Hepatocyte (in vitro differentiated cells): ENCODE measurements around the gene PKN3. TPM values are rescaled to one million over a fixed set of nuclear protein-coding genes. Genes with fewer than 3 reads are reported as not detected.

Source experiments
- DNase-seq: peaks from one replicate; pipeline ENCODE4 v3.0.0-alpha.2; 2016; ENCODE audit warnings: low spot score
- H2AFZ ChIP-seq: fragments of 200-600 bp; sonication (generic); 2 replicates; pipeline ENCODE4 v1.6.0; 2016; ENCODE audit warnings: antibody characterized with exemption, mild to moderate bottlenecking
- H3K27ac ChIP-seq: fragments of 200-600 bp; sonication (generic); 2 replicates; pipeline ENCODE4 v1.5.1; 2016; ENCODE audit warnings: mild to moderate bottlenecking
- H3K27me3 ChIP-seq: fragments of 200-600 bp; sonication (generic); 2 replicates; pipeline ENCODE4 v1.6.1; 2016
- H3K36me3 ChIP-seq: fragments of 200-600 bp; sonication (generic); replicated peaks from 2 replicates; pipeline ENCODE4 v1.5.1; 2016; ENCODE audit warnings: low read depth; ENCODE audit not compliant: insufficient read depth
- H3K4me1 ChIP-seq: fragments of 200-600 bp; sonication (generic); 2 replicates; pipeline ENCODE4 v1.5.1; 2016; ENCODE audit warnings: mild to moderate bottlenecking, moderate library complexity; ENCODE audit not compliant: insufficient read depth
- H3K4me2 ChIP-seq: fragments of 200-600 bp; sonication (generic); 2 replicates; pipeline ENCODE4 v1.6.0; 2016
- H3K4me3 ChIP-seq: fragments of 200-600 bp; sonication (generic); 2 replicates; pipeline ENCODE4 v1.5.1; 2016; ENCODE audit warnings: mild to moderate bottlenecking
- H3K79me2 ChIP-seq: fragments of 200-600 bp; sonication (generic); 2 replicates; pipeline ENCODE4 v1.6.0; 2017; ENCODE audit warnings: mild to moderate bottlenecking
- H3K9me2 ChIP-seq: fragments of 200-600 bp; sonication (generic); replicated peaks from 2 replicates; pipeline ENCODE4 v1.6.0; 2017; ENCODE audit warnings: mild to moderate bottlenecking; ENCODE audit not compliant: insufficient read depth
- H3K9me3 ChIP-seq: fragments of 200-600 bp; sonication (generic); 2 replicates; pipeline ENCODE4 v1.5.1; 2016; ENCODE audit warnings: low read depth, mild to moderate bottlenecking
- H4K20me1 ChIP-seq: fragments of 200-600 bp; sonication (generic); 2 replicates; pipeline ENCODE4 v1.6.0; 2016; ENCODE audit warnings: mild to moderate bottlenecking; ENCODE audit not compliant: insufficient read depth, poor library complexity, severe bottlenecking
- EZH2 ChIP-seq: fragments of 200-600 bp; sonication (generic); IDR thresholded peaks from 2 replicates; pipeline ENCODE4 v1.6.1; 2016; ENCODE audit warnings: antibody characterized with exemption, mild to moderate bottlenecking, borderline replicate concordance
- EZH2phosphoT487 ChIP-seq: fragments of 200-600 bp; sonication (generic); IDR thresholded peaks from one replicate; pipeline ENCODE4 v1.6.1; 2018; ENCODE audit warnings: antibody characterized with exemption, mild to moderate bottlenecking, low read depth, moderate library complexity; ENCODE audit not compliant: unreplicated experiment, severe bottlenecking
- WGBS: methylation state at CpG from one replicate; pipeline ENCODE4 v1.1.6; 2016; ENCODE audit warnings: low lambda C conversion rate; ENCODE audit errors: missing lambda C conversion rate; 5-methylcytosine and 5-hydroxymethylcytosine counted together
- polyA plus RNA-seq: library from polyadenylated mRNA; unstranded; fragments of >200 nt; fragmentation: Nextera tagmentation; extraction: Ambion mirVana; gene quantifications from 2 replicates; pipeline ENCODE4 v1.2.1, GENCODE V29; 2016
- total RNA-seq: library from RNA; depleted of rRNA; stranded (reverse); fragments of >200 nt; gene quantifications from 2 replicates; pipeline ENCODE4 v1.2.3, GENCODE V29; 2014
- TF ChIP-seq, protein P1 (sequence below): fragments of 200-600 bp; sonication (generic); IDR thresholded peaks from 2 replicates; pipeline ENCODE4 v1.5.1; 2016; ENCODE audit warnings: antibody characterized with exemption, mild to moderate bottlenecking; ENCODE audit not compliant: poor library complexity

Gene PKN3
- total and polyA plus RNA-seq, 2 experiments from 2014 or later: 3.7 to 4.5 TPM

DNA sequence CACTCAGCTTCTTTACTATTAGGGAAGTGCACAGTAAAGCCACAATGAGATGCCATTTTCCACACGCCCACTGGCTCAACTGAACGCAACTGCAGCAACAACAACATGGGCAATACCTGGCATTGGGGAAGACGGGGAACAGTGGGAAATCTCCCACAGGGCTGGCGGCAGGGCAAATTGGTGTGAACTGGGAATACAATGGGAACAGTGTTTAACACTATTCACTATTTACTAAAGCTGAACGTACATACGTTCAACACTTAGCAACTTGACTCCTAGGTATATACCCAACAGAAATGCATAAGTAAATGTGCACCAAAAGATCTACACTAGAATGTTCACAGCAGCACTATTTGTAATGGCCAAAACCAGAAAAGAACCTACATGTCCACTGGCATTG, 55.3 kb downstream of the PKN3 start:
- Histone ChIP-seq H3K9me2 (no peaks in the 10 kb centered on the region), H4K20me1 (peaks cover 2% of the 10 kb centered on the region), H3K4me3 (no peak overlapping the region), H3K36me3 (no peaks in the 10 kb centered on the region), H2AFZ (no peak overlapping the region), H3K79me2 (peaks cover 8% of the 10 kb centered on the region), H3K27me3 (no peaks in the 10 kb centered on the region), H3K27ac (no peak overlapping the region), H3K4me1 (no peaks in the 10 kb centered on the region), H3K4me2 (no peak overlapping the region), H3K9me3 (no peaks in the 10 kb centered on the region)
- no peak for TF ChIP-seq EZH2
- TF ChIP-seq, protein P1, sequence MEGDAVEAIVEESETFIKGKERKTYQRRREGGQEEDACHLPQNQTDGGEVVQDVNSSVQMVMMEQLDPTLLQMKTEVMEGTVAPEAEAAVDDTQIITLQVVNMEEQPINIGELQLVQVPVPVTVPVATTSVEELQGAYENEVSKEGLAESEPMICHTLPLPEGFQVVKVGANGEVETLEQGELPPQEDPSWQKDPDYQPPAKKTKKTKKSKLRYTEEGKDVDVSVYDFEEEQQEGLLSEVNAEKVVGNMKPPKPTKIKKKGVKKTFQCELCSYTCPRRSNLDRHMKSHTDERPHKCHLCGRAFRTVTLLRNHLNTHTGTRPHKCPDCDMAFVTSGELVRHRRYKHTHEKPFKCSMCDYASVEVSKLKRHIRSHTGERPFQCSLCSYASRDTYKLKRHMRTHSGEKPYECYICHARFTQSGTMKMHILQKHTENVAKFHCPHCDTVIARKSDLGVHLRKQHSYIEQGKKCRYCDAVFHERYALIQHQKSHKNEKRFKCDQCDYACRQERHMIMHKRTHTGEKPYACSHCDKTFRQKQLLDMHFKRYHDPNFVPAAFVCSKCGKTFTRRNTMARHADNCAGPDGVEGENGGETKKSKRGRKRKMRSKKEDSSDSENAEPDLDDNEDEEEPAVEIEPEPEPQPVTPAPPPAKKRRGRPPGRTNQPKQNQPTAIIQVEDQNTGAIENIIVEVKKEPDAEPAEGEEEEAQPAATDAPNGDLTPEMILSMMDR: no peak
- TF ChIP-seq EZH2phosphoT487: no peak
- WGBS: 92% methylated on average over 6 of the region's 6 CpGs
- DNase-seq: no peak

DNA sequence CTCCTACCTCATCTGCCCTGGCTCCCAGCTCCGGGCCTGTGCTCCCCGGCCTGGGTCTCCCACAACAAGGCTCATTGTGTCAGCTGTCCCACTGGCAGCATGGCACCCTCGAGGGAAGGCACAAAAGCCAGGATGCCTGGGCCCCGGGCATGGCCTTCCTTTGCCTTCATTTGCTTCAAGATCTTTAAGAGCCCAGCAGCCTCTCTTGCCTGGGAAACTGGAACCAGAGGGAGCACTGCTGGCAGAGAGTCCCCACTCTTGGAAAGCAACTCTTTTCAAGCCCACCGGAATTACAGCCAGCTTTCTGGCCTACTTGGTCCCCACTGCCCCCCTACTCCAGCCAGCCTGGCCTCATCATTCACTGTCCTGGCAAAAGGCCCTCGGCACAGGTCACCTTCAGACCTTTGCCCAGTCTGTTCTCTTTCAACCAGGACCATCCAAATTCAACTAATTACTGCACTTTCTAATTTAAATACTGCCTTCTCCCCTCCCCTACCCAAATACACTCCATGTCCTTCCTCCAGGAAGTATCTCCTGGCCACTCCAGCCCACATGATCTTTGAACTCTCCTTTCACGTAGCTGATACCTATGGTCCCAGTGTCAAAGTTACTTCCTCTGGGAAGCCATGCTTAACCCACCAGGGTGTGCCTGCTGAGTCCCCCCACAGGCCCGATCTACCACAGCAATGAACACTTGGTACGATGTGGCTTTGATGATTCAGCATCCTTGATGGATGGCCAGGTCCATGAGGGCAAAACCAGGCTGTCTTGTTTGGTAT, 60.6 kb downstream of the PKN3 start:
- Histone ChIP-seq H3K4me3 (no peak overlapping the region), H3K4me1 (no peaks in the 10 kb centered on the region), H3K9me2 (no peaks in the 10 kb centered on the region), H3K27ac (no peak overlapping the region), H3K27me3 (no peaks in the 10 kb centered on the region), H3K4me2 (no peak overlapping the region), H3K79me2 (peaks cover 28% of the 10 kb centered on the region), H2AFZ (no peak overlapping the region), H3K9me3 (no peaks in the 10 kb centered on the region), H3K36me3 (no peaks in the 10 kb centered on the region), H4K20me1 (peaks cover 3% of the 10 kb centered on the region)
- TF ChIP-seq EZH2: no peak
- TF ChIP-seq, protein P1: no peak
- TF ChIP-seq EZH2phosphoT487: no peak
- WGBS: 90% methylated on average over 9 of the region's 9 CpGs
- DNase-seq: no peak

DNA sequence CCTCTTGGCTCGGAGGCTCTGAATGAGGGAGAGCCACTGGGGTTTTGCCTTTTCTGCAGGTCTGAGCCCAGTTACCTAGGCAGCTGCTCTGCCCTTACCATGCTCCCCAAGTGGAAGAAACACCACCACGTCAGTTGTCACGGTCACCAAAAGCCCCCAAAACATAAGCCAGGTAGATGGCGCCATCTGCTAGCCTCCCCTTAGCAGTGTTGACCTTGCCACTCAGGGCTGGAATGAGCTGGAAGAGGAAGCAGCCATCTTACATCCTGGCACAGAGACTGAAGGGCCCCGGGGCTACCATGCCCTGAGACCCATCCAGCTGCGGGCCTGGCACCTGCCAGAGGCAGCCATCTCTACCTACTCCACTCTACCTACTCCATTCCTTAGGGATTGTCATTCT, 62.1 kb downstream of the PKN3 start:
- Histone ChIP-seq H2AFZ (no peak overlapping the region), H3K36me3 (no peaks in the 10 kb centered on the region), H3K4me3 (no peak overlapping the region), H3K4me2 (no peak overlapping the region), H3K27ac (no peak overlapping the region), H3K27me3 (no peaks in the 10 kb centered on the region), H4K20me1 (peaks cover 3% of the 10 kb centered on the region), H3K4me1 (no peaks in the 10 kb centered on the region), H3K79me2 (peaks cover 43% of the 10 kb centered on the region), H3K9me2 (no peaks in the 10 kb centered on the region), H3K9me3 (no peaks in the 10 kb centered on the region)
- no peak for DNase-seq
- no peak for TF ChIP-seq EZH2phosphoT487
- TF ChIP-seq EZH2: no peak
- 93% methylated on average over 6 of the region's 6 CpGs for WGBS

DNA sequence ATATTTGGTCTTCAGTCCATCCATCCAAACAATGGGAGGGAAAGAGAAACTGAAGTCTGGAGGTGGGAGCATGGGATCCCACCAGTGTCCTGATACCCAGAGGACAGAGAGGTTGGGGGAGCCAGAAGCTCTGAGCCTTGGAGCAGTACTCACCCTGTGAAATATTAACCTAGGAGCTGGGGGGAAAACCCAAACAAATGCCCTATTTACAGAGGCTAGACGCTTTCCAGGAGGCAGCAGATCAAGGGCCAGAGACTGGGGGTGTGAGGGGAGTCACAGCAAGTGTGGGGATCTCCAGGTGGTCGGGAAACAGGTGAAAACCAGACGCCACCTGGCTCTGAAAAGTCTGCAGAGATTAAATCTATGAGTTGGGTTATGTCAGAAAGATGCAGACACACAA, 63.2 kb downstream of the PKN3 start:
- H3K27ac ChIP-seq: no peak overlapping the region
- H3K27me3 ChIP-seq: no peaks in the 10 kb centered on the region
- H3K9me3 ChIP-seq: no peaks in the 10 kb centered on the region
- 48% methylated on average over 3 of the region's 3 CpGs for WGBS
- H3K79me2 ChIP-seq: peaks cover 54% of the 10 kb centered on the region
- H3K4me2 ChIP-seq: no peak overlapping the region
- TF ChIP-seq EZH2phosphoT487 (no peak), EZH2 (no peak)
- TF ChIP-seq, protein P1: no peak
- H3K9me2 ChIP-seq: no peaks in the 10 kb centered on the region
- H4K20me1 ChIP-seq: peaks cover 3% of the 10 kb centered on the region
- DNase-seq: no peak
- peaks cover 2% of the 10 kb centered on the region for H3K4me1 ChIP-seq
- no peak overlapping the region for H3K4me3 ChIP-seq
- H2AFZ ChIP-seq: no peak overlapping the region
- H3K36me3 ChIP-seq: no peaks in the 10 kb centered on the region
